Coronary artery (tissue), 2 donors: ENCODE data around the gene NOLC1.
"Not testable (repeated sequence)": the region's sequence is repeated elsewhere in the genome, so short reads cannot be mapped to it uniquely, and the experiment has no call there.

Experiments
- DNase-seq: peaks from one replicate; pipeline ENCODE4 v3.0.0-alpha.2; 2017; ENCODE audit warnings: low spot score
- H3K27ac ChIP-seq, 2 donors: fragments of 200-600 bp; sonication (generic); one replicate each; pipeline ENCODE4 v1.5.1; 2016 to 2019
- H3K4me3 ChIP-seq: fragments of 200-600 bp; sonication (generic); 2 replicates; pipeline ENCODE4 v1.5.1; 2016; ENCODE audit warnings: mild to moderate bottlenecking, moderate library complexity
- TF ChIP-seq, protein P1 (sequence below): fragments of 200-600 bp; sonication (generic); IDR thresholded peaks from one replicate; pipeline ENCODE4 v1.5.1; 2019; ENCODE audit warnings: antibody characterized with exemption

Gene NOLC1

GRCh38 chr10:102175415-102175814 lies 23.2 kb downstream of the NOLC1 start:
- H3K4me3 ChIP-seq = no peak overlapping the region
- H3K27ac ChIP-seq = no peak overlapping the region
- TF ChIP-seq, protein P1, sequence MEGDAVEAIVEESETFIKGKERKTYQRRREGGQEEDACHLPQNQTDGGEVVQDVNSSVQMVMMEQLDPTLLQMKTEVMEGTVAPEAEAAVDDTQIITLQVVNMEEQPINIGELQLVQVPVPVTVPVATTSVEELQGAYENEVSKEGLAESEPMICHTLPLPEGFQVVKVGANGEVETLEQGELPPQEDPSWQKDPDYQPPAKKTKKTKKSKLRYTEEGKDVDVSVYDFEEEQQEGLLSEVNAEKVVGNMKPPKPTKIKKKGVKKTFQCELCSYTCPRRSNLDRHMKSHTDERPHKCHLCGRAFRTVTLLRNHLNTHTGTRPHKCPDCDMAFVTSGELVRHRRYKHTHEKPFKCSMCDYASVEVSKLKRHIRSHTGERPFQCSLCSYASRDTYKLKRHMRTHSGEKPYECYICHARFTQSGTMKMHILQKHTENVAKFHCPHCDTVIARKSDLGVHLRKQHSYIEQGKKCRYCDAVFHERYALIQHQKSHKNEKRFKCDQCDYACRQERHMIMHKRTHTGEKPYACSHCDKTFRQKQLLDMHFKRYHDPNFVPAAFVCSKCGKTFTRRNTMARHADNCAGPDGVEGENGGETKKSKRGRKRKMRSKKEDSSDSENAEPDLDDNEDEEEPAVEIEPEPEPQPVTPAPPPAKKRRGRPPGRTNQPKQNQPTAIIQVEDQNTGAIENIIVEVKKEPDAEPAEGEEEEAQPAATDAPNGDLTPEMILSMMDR = no peak
- DNase-seq = no peak

DNA sequence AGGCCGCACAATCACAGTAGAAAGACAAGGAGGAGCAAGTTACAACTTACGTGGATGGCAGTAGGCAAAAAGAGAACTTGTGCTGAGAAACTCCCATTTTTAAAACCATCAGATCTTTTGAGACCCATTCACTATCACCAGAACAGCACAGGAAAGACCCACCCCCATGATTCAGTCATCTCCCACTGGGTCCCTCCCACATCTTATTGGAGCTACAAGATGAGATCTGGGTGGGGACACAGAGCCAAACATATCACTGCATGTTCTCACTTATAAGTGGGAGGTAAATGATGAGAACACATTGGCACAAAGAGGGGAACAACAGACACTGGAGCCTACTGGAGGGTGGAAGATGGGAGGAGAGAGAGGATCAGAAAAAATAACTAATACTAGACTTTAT lies 32.4 kb downstream of the NOLC1 start:
- Histone ChIP-seq H3K27ac (no peak overlapping the region), H3K4me3 (no peak overlapping the region)
- TF ChIP-seq, protein P1 = no peak
- peak; percentile 17 for DNase-seq

DNA sequence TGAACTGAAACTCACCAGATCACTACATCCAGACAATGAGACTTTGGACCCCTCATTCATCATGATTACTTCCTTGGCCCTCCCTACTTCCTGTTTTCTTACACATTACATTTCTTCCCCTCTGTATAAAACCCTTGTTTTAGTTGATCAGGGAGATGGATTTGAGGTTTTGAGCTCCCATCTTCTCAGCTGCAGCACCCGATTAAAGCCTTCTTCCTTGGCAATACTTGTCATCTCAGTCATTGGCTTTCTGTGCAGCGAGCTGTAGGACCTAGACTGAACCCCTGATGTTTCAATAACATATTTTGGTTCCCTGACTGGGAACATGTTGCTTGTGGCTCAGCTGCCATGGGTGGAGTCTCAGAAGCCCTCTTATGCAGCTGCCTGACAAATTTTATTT lies 33.1 kb downstream of the NOLC1 start:
- DNase-seq = peak; percentile 4
- TF ChIP-seq, protein P1 = no peak
- Histone ChIP-seq H3K27ac (no peak overlapping the region), H3K4me3 (no peak overlapping the region)

- no peak overlapping the region for H3K27ac ChIP-seq
- peak; percentile 47 for DNase-seq
- no peak overlapping the region for H3K4me3 ChIP-seq
- TF ChIP-seq, protein P1 = no peak
Observed at GRCh38 chr10:102185811-102186527, 33.8 kb downstream of the NOLC1 start.

DNA sequence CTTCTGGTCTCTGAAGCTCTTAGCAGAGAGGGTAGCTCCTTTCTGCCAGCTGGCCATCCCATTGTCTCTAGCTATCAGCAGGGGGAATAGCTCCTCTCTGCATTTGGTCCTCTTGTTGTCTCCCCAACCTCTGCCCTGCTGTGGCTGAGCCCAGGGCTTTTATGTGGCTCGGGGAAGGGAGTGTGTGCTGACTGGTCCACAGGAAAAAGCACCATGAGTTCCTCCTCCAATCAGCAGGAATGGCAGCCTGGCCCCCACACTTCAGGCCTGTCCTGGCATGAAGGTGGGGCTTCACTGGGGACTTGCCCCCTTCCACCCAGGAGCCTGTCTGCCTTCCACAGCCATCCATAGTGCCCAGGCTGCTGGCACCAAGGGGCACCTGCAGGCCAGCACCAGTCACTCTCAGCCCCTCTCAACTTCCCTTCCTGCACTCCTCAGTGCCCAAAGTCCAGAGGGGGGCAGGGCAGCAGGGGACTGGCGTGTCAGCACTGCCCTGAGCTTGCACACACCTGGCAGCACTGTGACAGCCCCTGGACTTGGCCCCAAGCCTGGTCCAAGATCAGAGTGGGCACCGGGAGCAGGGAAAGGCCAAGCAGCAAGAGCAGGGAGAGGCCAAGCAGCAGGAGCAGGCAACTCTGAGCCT lies 36.2 kb downstream of the NOLC1 start:
- TF ChIP-seq, protein P1 = no peak
- no peak for DNase-seq
- Histone ChIP-seq H3K4me3 (no peak overlapping the region), H3K27ac (no peak overlapping the region)

- H3K27ac ChIP-seq, H3K4me3 ChIP-seq: not testable (repeated sequence)
- DNase-seq = peak; percentile 24
Observed at GRCh38 chr10:102188941-102189898, 37.0 kb downstream of the NOLC1 start.

DNA sequence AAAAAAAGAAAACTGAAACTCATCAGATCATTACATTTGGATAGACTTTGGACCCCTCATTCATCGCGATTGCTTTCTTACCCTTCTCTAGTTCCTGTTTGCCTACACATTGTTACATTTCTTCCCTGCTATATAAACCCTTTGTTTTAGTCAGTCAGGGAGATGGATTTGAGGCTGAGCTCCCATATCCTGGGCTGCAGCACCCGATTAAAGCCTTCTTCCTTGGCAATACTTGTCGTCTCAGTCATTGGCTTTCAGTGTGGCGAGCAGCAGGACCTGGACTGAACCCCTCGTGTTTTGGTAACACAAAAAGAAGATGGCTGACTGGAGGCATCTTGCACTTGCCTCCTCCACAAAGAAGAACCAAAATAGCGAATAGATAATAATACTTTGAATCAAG lies 39.8 kb downstream of the NOLC1 start:
- no peak for DNase-seq
- H3K4me3 ChIP-seq = no peak overlapping the region
- H3K27ac ChIP-seq = no peak overlapping the region
- TF ChIP-seq, protein P1 = no peak
